Putamen (tissue), 1 donor: ENCODE data around the gene YBEY.
A peak's percentile ranks its signal among the peaks of the same experiment; 100 is the strongest.
"Not testable (repeated sequence)": the region's sequence is repeated elsewhere in the genome, so short reads cannot be mapped to it uniquely, and the experiment has no call there.

Source experiments
- DNase-seq: peaks from one replicate; pipeline ENCODE4 v3.0.0-alpha.2; 2016; ENCODE audit warnings: low spot score

YBEY gene

GRCh38 chr21:46304437-46304836 is 18.3 kb downstream of the YBEY start:
- DNase-seq = no peak

GRCh38 chr21:46304955-46305354 is 18.8 kb downstream of the YBEY start:
- DNase-seq = no peak

GRCh38 chr21:46307625-46308024 is 21.5 kb downstream of the YBEY start:
- no peak for DNase-seq

- DNase-seq = no peak
Measured at GRCh38 chr21:46308431-46308830, 22.3 kb downstream of the YBEY start.

- DNase-seq = not testable (repeated sequence)
Measured at GRCh38 chr21:46310260-46310659, 24.1 kb downstream of the YBEY start.

GRCh38 chr21:46311568-46311967 is 25.4 kb downstream of the YBEY start:
- no peak for DNase-seq

GRCh38 chr21:46312949-46313348 is 26.8 kb downstream of the YBEY start:
- no peak for DNase-seq

- no peak for DNase-seq
Measured at GRCh38 chr21:46314441-46315020, 28.4 kb downstream of the YBEY start.

- no peak for DNase-seq
Measured at GRCh38 chr21:46316708-46317324, 30.7 kb downstream of the YBEY start.

- no peak for DNase-seq
Measured at GRCh38 chr21:46317710-46318463, 31.7 kb downstream of the YBEY start.

- DNase-seq = no peak
Measured at GRCh38 chr21:46318464-46318845, 32.3 kb downstream of the YBEY start.

- no peak for DNase-seq
Measured at GRCh38 chr21:46319186-46319585, 33.0 kb downstream of the YBEY start.

GRCh38 chr21:46320331-46320801 is 34.2 kb downstream of the YBEY start:
- no peak for DNase-seq

- DNase-seq = no peak
Measured at GRCh38 chr21:46322351-46323226, 36.4 kb downstream of the YBEY start.

- no peak for DNase-seq
Measured at GRCh38 chr21:46323227-46323709, 37.1 kb downstream of the YBEY start.

- DNase-seq = peak; percentile 96
Measured at GRCh38 chr21:46323710-46324389, 37.7 kb downstream of the YBEY start, which contains the start of the genes C21orf58 and PCNT. Gene C21orf58 (minus strand): TSS chr21:46323870. CDS start chr21:46322738, 1,132 bp downstream. Gene PCNT (plus strand): TSS chr21:46324156. CDS start chr21:46324229, 73 bp downstream.

- peak; percentile 83 for DNase-seq
Measured at GRCh38 chr21:46324390-46325072, 38.4 kb downstream of the YBEY start.

GRCh38 chr21:46325073-46325912 is 39.2 kb downstream of the YBEY start:
- peak; percentile 45 for DNase-seq

- DNase-seq = no peak
Measured at GRCh38 chr21:46326110-46326703, 40.1 kb downstream of the YBEY start.
